ENCODE measurements around the gene FERD3L. TPM values are rescaled to one million over a fixed set of nuclear protein-coding genes. Genes with fewer than 3 reads are reported as not detected.

FERD3L gene
- total RNA-seq, 1 experiment from 2014 or later = not detected

DNA sequence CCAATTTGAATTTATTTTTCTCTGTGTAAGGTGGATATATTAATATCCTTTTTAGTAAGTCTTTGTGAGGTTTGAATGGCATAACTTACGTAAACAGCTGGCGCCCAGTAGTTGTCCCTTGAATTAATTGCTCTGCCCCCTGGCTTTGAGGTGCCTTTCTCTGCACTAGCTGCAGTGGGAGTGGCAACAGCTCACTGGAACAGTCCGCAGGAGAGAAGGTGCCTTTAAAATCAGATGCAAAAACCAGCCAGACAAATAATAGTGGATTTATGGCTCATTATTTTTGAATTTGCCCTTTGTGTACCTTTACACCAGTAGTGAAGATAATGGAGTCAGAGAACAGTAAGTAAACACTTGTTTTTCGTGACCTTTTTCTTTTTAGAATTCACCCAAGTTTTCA lies 11.8 kb downstream of the FERD3L start:
- Mint-ChIP-seq H3K9me3 (no peaks in the 10 kb centered on the region), H3K4me1 (no peaks in the 10 kb centered on the region), H3K27me3 (ENCODE audit: low read depth) (peaks cover 20% of the 10 kb centered on the region), H3K27ac (no peak overlapping the region), H3K36me3 (ENCODE audit: insufficient read depth in 1 of 3, low read depth in 3 of 3) (no peaks in the 10 kb centered on the region), H3K4me3 (no peak overlapping the region)
- H3K9ac ChIP-seq (ENCODE audit: extremely low read depth, insufficient read length, low read length) = no peak overlapping the region
- H3K18ac ChIP-seq (ENCODE audit: insufficient read length, low read depth, low read length) = no peak overlapping the region
- no peak overlapping the region for H3K14ac ChIP-seq (ENCODE audit: insufficient read depth, low read length)
- H3K4me1 ChIP-seq (ENCODE audit: insufficient read depth, low read length) = no peaks in the 10 kb centered on the region
- no peaks in the 10 kb centered on the region for H3K27me3 ChIP-seq (ENCODE audit: insufficient read depth, low read length)
- no peak overlapping the region for H3T11ph ChIP-seq (ENCODE audit: low read length)
- TF ChIP-seq, protein P1, sequence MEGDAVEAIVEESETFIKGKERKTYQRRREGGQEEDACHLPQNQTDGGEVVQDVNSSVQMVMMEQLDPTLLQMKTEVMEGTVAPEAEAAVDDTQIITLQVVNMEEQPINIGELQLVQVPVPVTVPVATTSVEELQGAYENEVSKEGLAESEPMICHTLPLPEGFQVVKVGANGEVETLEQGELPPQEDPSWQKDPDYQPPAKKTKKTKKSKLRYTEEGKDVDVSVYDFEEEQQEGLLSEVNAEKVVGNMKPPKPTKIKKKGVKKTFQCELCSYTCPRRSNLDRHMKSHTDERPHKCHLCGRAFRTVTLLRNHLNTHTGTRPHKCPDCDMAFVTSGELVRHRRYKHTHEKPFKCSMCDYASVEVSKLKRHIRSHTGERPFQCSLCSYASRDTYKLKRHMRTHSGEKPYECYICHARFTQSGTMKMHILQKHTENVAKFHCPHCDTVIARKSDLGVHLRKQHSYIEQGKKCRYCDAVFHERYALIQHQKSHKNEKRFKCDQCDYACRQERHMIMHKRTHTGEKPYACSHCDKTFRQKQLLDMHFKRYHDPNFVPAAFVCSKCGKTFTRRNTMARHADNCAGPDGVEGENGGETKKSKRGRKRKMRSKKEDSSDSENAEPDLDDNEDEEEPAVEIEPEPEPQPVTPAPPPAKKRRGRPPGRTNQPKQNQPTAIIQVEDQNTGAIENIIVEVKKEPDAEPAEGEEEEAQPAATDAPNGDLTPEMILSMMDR (conservative IDR thresholded peaks at IDR 0.05) = no peak; the same call in 2 of the 3 replicates
- H2BK120ac ChIP-seq (ENCODE audit: low read depth, low read length, poor library complexity, severe bottlenecking) = no peak overlapping the region
- no peak overlapping the region for H2BK5ac ChIP-seq (ENCODE audit: insufficient read length, low read length)
- no peaks in the 10 kb centered on the region for H4K20me1 ChIP-seq (ENCODE audit: control insufficient read depth, insufficient read depth, insufficient read length)
- no peaks in the 10 kb centered on the region for H3K79me2 ChIP-seq (ENCODE audit: insufficient read depth, low read length)
- H3K4ac ChIP-seq (ENCODE audit: low read depth, low read length) = no peak overlapping the region
- H2AK5ac ChIP-seq (ENCODE audit: insufficient read length, low read length) = no peak overlapping the region
- no peak overlapping the region for H2BK20ac ChIP-seq (ENCODE audit: low read depth, low read length, poor library complexity, severe bottlenecking)
- no peaks in the 10 kb centered on the region for H3K9me3 ChIP-seq (ENCODE audit: control insufficient read depth, low read depth, low read length)
- no peak overlapping the region for H3K56ac ChIP-seq (ENCODE audit: insufficient read length, low read depth, low read length)
- H4K91ac ChIP-seq (ENCODE audit: insufficient read length, low read depth, low read length) = no peak overlapping the region
- no peak for DNase-seq
- no peak overlapping the region for H2BK15ac ChIP-seq (ENCODE audit: low read depth, low read length)
- no peak overlapping the region for H3K27ac ChIP-seq (ENCODE audit: insufficient read length, low read depth, low read length)
- no peak overlapping the region for H2BK12ac ChIP-seq (ENCODE audit: insufficient read length, low read depth, low read length)
- H3K79me1 ChIP-seq (ENCODE audit: insufficient read depth, low read depth, low read length, poor library complexity, severe bottlenecking) = no peaks in the 10 kb centered on the region
- no peak overlapping the region for H4K5ac ChIP-seq (ENCODE audit: insufficient read length, low read depth, low read length)
- no peak overlapping the region for H3K4me2 ChIP-seq (ENCODE audit: insufficient read depth, insufficient read length, low read length)
- no CpG with 5 or more reads among the region's 4 CpGs for WGBS (ENCODE audit: extremely low coverage, insufficient read length, low lambda C conversion rate)
- H4K8ac ChIP-seq (replicated peaks; ENCODE audit: insufficient read length, low read depth, low read length) = no peak overlapping the region
- H3K23ac ChIP-seq (ENCODE audit: insufficient read length, low read depth, low read length) = no peak overlapping the region
- no peaks in the 10 kb centered on the region for H3K23me2 ChIP-seq (ENCODE audit: insufficient read length, low read depth, low read length, poor library complexity, severe bottlenecking)
- H2AFZ ChIP-seq (ENCODE audit: low read length) = no peak overlapping the region

Data from H9 (cell line).